GM12878 (cell line): ENCODE results near the gene DNAJC5. TPM values are rescaled to one million over a fixed set of nuclear protein-coding genes. Genes with fewer than 3 reads are reported as not detected.
A peak's percentile ranks its signal among the peaks of the same experiment; 100 is the strongest.

Experiments
- ATAC-seq: fragments of 200-7000 bp; cut with Tn5 transposase; 3 replicates; pipeline ENCODE4 v1.9.1; 2020; ENCODE audit warnings: mild to moderate bottlenecking, moderate library complexity
- BruUV-seq: library from RNA; stranded (reverse); fragments of 400-500 nt; replicated peaks from 2 replicates; lab custom pipeline; 2021; lab: Mats Ljungman, UMichigan
- CTCF ChIA-PET: fragments of 300-600 bp; sonication (Branson Sonifier 250); formaldehyde crosslinking; extraction: SDS; loops from one replicate; lab custom pipeline; 2021; ENCODE audit warnings: inconsistent platforms; lab: Yijun Ruan, JAX
- POLR2A ChIA-PET: fragments of 350-600 bp; formaldehyde crosslinking; extraction: SDS; loops from one replicate; lab custom pipeline; 2021; ENCODE audit warnings: inconsistent platforms; lab: Charles Lee
- RAD21 ChIA-PET: fragments of 300-600 bp; sonication (Branson Sonifier 250); formaldehyde crosslinking; loops from one replicate; lab custom pipeline; 2023; ENCODE audit warnings: antibody characterized with exemption; ENCODE audit not compliant: unreplicated experiment; lab: Charles Lee
- SMC1A ChIA-PET: fragments of 300-600 bp; sonication (Branson Sonifier 250); formaldehyde crosslinking; loops from one replicate; lab custom pipeline; 2023; ENCODE audit not compliant: unreplicated experiment, uncharacterized antibody; lab: Charles Lee
- DNase-seq: peaks from one replicate; pipeline ENCODE4 v3.0.0-alpha.2; 2011; ENCODE audit warnings: low read depth, low spot score
- FAIRE-seq: peaks from 3 replicates; lab custom pipeline; 2011; peaks lifted over from hg19 to GRCh38; lab: Jason Lieb, UNC
- H2AFZ ChIP-seq: 2 replicates; pipeline ENCODE4 v1.6.0; 2011; ENCODE audit warnings: low read depth, low read length, control low read depth; ENCODE audit not compliant: control insufficient read depth
- H3K27ac ChIP-seq: 2 replicates; pipeline ENCODE4 v1.5.1; 2011; ENCODE audit warnings: control low read depth; ENCODE audit not compliant: control insufficient read depth, insufficient read depth
- H3K27me3 ChIP-seq, 2 experiments: replicated peaks in 1 of 2; 2 replicates each; pipeline versions ENCODE4 v1.6.0 to v1.6.1; 2011; ENCODE audit warnings: low read length in 1 of 2; ENCODE audit not compliant: control insufficient read depth in 2 of 2, insufficient read depth in 2 of 2
- H3K36me3 ChIP-seq, 2 experiments: 2 replicates each; pipeline ENCODE4 v1.5.1; 2011; ENCODE audit warnings: low read length in 1 of 2; ENCODE audit not compliant: control insufficient read depth in 2 of 2, insufficient read depth in 2 of 2
- H3K4me1 ChIP-seq: 2 replicates; pipeline ENCODE4 v1.6.1; 2011; ENCODE audit warnings: mild to moderate bottlenecking, low read length, moderate library complexity, mixed read lengths; ENCODE audit not compliant: control insufficient read depth, insufficient read depth
- H3K4me2 ChIP-seq: 2 replicates; pipeline ENCODE4 v1.6.0; 2011; ENCODE audit warnings: control low read depth; ENCODE audit not compliant: control insufficient read depth, insufficient read depth
- H3K4me3 ChIP-seq: fragments of 200-600 bp; sonication (generic); 2 replicates; pipeline ENCODE4 v1.5.1; 2016
- H3K79me2 ChIP-seq: 2 replicates; pipeline ENCODE4 v1.6.0; 2011; ENCODE audit warnings: low read length; ENCODE audit not compliant: control insufficient read depth, insufficient read depth
- H3K9ac ChIP-seq: 2 replicates; pipeline ENCODE4 v1.8.0; 2011; ENCODE audit warnings: low read length, control low read depth, mixed read lengths; ENCODE audit not compliant: control insufficient read depth, insufficient read depth
- H3K9me3 ChIP-seq: replicated peaks from 3 replicates; pipeline ENCODE4 v1.5.1; 2011; ENCODE audit warnings: mild to moderate bottlenecking, low read length; ENCODE audit not compliant: control insufficient read depth, insufficient read depth
- H4K20me1 ChIP-seq: 2 replicates; pipeline ENCODE4 v1.6.0; 2011; ENCODE audit not compliant: control insufficient read depth, insufficient read depth
- ASH2L ChIP-seq: fragments of 300-600, 200-600 bp; sonication (generic); IDR thresholded peaks from 2 replicates; pipeline ENCODE4 v1.6.1; 2017; ENCODE audit warnings: low read depth, mild to moderate bottlenecking, borderline replicate concordance
- CEBPB ChIP-seq, 2 experiments: fragments of 150-350 bp in 1 of 2; IDR thresholded peaks; 2 replicates each; pipeline ENCODE4 v1.6.1; 2012 to 2014; ENCODE audit warnings: low read depth in 2 of 2, low read length in 2 of 2, borderline replicate concordance in 1 of 2, inconsistent platforms in 1 of 2
- CHD1 ChIP-seq: IDR thresholded peaks from 2 replicates; pipeline ENCODE4 v1.6.1; 2012; ENCODE audit warnings: low read depth, low read length, improper control_type of control experiment
- DPF2 ChIP-seq: fragments of 450-650 bp; IDR thresholded peaks from 2 replicates; pipeline ENCODE4 v1.6.1; 2017; ENCODE audit warnings: mild to moderate bottlenecking
- ESRRA ChIP-seq: IDR thresholded peaks from 2 replicates; pipeline ENCODE4 v1.6.1; 2012; ENCODE audit warnings: mild to moderate bottlenecking, low read length, improper control_type of control experiment
- ETV6 ChIP-seq, 2 experiments: fragments of 450-650 bp in 1 of 2; IDR thresholded peaks in 1 of 2; conservative IDR thresholded peaks in 1 of 2; 2 replicates each; pipeline ENCODE4 v1.6.1; 2014; ENCODE audit warnings: antibody characterized with exemption in 1 of 2, borderline replicate concordance in 1 of 2, low read depth in 1 of 2, mild to moderate bottlenecking in 1 of 2, moderate library complexity in 1 of 2
- FOXK2 ChIP-seq: fragments of 450-650 bp; IDR thresholded peaks from 2 replicates; pipeline ENCODE4 v1.6.1; 2017; ENCODE audit warnings: mild to moderate bottlenecking, moderate library complexity
- IKZF2 ChIP-seq, 2 experiments: fragments of 450-650 bp; IDR thresholded peaks; 2 replicates each; pipeline ENCODE4 v1.6.1; 2017; ENCODE audit warnings: mild to moderate bottlenecking in 2 of 2, moderate library complexity in 2 of 2
- JUND ChIP-seq: IDR thresholded peaks from 2 replicates; pipeline ENCODE4 v1.6.1; 2012; ENCODE audit warnings: low read depth, mild to moderate bottlenecking, low read length, improper control_type of control experiment, moderate library complexity
- MTA2 ChIP-seq: fragments of 450-650 bp; IDR thresholded peaks from 2 replicates; pipeline ENCODE4 v1.6.1; 2016; ENCODE audit warnings: low read depth, mild to moderate bottlenecking, moderate library complexity
- NR2F1 ChIP-seq: fragments of 450-650 bp; conservative IDR thresholded peaks from 2 replicates; pipeline ENCODE4 v1.6.1; 2017; ENCODE audit warnings: mild to moderate bottlenecking
- NRF1 ChIP-seq: conservative IDR thresholded peaks from 2 replicates; pipeline ENCODE4 v1.6.1; 2011; ENCODE audit warnings: mild to moderate bottlenecking, low read depth, low read length, improper control_type of control experiment
- PAX5 ChIP-seq: IDR thresholded peaks from 2 replicates; pipeline ENCODE4 v1.6.1; 2011; ENCODE audit warnings: low read depth, low read length, borderline replicate concordance
- POLR2AphosphoS5 ChIP-seq: IDR thresholded peaks from 2 replicates; pipeline ENCODE4 v1.6.1; 2011; ENCODE audit warnings: mild to moderate bottlenecking, low read length, inconsistent platforms
- SMAD1 ChIP-seq: fragments of 450-650 bp; IDR thresholded peaks from 2 replicates; pipeline ENCODE4 v1.6.1; 2018; ENCODE audit warnings: mild to moderate bottlenecking, low read depth; ENCODE audit not compliant: partially characterized antibody
- SMARCA5 ChIP-seq: fragments of 450-650 bp; IDR thresholded peaks from 2 replicates; pipeline ENCODE4 v1.6.1; 2017; ENCODE audit warnings: mild to moderate bottlenecking
- SMC3 ChIP-seq: IDR thresholded peaks from 2 replicates; pipeline ENCODE4 v1.6.1; 2011; ENCODE audit warnings: low read length, improper control_type of control experiment, borderline replicate concordance
- TBL1XR1 ChIP-seq: IDR thresholded peaks from 2 replicates; pipeline ENCODE4 v1.6.1; 2012; ENCODE audit warnings: low read depth, low read length, improper control_type of control experiment
- ZNF24 ChIP-seq: fragments of 450-650 bp; IDR thresholded peaks from 2 replicates; pipeline ENCODE4 v1.6.1; 2017; ENCODE audit warnings: antibody characterized with exemption, mild to moderate bottlenecking
- ZNF274 ChIP-seq: IDR thresholded peaks from one replicate; pipeline ENCODE4 v1.8.0; 2011; ENCODE audit not compliant: insufficient read length, insufficient read depth
- WGBS: methylation state at CpG from one replicate; pipeline ENCODE4 v1.1.6; 2016; ENCODE audit warnings: low lambda C conversion rate; ENCODE audit not compliant: insufficient replicate concordance, insufficient coverage; ENCODE audit errors: missing lambda C conversion rate; 5-methylcytosine and 5-hydroxymethylcytosine counted together
- in situ Hi-C: fragments of 300-500 bp; cut with MboI; formaldehyde crosslinking; loops from 9 replicates; pipeline ENCODE4 v1.14.3; 2018; ENCODE audit warnings: mixed read lengths
- intact Hi-C: fragments of 100-400 bp; cut with micrococcal nuclease; formaldehyde crosslinking; loops from one replicate; pipeline ENCODE4 v1.14.2; 2022; ENCODE audit not compliant: unreplicated experiment
- polyA plus RNA-seq, 11 experiments: library from polyadenylated mRNA; depleted of rRNA in 4 of 11; unstranded in 6 of 11; stranded (reverse) in 5 of 11; fragments of >200 nt; fragmentation: Nextera tagmentation in 4 of 11; fragmentation: Illumina TruSeq in 1 of 11; extraction: Ambion mirVana in 4 of 11; extraction: Trizol in 1 of 11; gene quantifications; 1 replicate in 1 of 11; 2 replicates in 10 of 11; pipeline versions ENCODE4 v1.2.1 to v1.2.3, GENCODE V29; 2011 to 2016; ENCODE audit warnings: inconsistent platforms in 2 of 11, missing spikeins in 2 of 11, low read depth in 1 of 11
- total RNA-seq, 4 experiments: library from RNA; depleted of rRNA in 3 of 4; stranded (reverse); fragments of >200 nt in 3 of 4; fragmentation: Illumina TruSeq in 1 of 4; extraction: Trizol in 1 of 4; gene quantifications; 2 replicates each; pipeline versions ENCODE4 v1.2.1 to v1.2.3, GENCODE V29; 2013 to 2021
- TF ChIP-seq, protein P1 (sequence below): IDR thresholded peaks from 2 replicates; pipeline ENCODE4 v1.6.1; 2011; ENCODE audit warnings: borderline replicate concordance, low read depth, mild to moderate bottlenecking, moderate library complexity, mixed read lengths, low read length; ENCODE audit not compliant: insufficient read depth; ENCODE audit errors: extremely low read length
- TF ChIP-seq, protein P2 (sequence below): IDR thresholded peaks from 2 replicates; pipeline ENCODE4 v1.6.1; 2011; ENCODE audit warnings: borderline replicate concordance, low read depth, mild to moderate bottlenecking, moderate library complexity, low read length; ENCODE audit not compliant: insufficient read depth, poor library complexity, severe bottlenecking

Gene DNAJC5
- total and polyA plus RNA-seq, 10 of the 15 experiments (the other 5 are each of a cell fraction or from before 2014, with no cell fraction given): 0.69 to 36.8 (median 17.0) TPM

DNA sequence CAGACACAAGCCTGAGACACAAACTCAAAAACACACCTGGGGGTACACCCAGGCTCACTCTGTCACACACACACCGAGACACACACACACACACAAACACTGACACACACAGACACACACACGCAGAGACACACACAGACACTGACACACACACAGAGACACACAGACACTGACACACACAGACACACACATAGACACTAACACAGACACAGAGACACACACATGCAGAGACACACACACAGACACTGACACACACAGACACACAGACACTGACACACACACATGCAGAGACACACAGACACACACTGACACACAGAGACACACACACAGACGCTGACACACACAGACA lies 48.1 kb upstream of the DNAJC5 start (continued):
- TF ChIP-seq MTA2 (no peak), POLR2AphosphoS5 (no peak), ZNF24 (0 out of 2 replicates have a peak, but pooled peaks have one; percentile 2), FOXK2 (peak; percentile 46; the same call in 1 of the 2 replicates), TBL1XR1 (no peak)

DNA sequence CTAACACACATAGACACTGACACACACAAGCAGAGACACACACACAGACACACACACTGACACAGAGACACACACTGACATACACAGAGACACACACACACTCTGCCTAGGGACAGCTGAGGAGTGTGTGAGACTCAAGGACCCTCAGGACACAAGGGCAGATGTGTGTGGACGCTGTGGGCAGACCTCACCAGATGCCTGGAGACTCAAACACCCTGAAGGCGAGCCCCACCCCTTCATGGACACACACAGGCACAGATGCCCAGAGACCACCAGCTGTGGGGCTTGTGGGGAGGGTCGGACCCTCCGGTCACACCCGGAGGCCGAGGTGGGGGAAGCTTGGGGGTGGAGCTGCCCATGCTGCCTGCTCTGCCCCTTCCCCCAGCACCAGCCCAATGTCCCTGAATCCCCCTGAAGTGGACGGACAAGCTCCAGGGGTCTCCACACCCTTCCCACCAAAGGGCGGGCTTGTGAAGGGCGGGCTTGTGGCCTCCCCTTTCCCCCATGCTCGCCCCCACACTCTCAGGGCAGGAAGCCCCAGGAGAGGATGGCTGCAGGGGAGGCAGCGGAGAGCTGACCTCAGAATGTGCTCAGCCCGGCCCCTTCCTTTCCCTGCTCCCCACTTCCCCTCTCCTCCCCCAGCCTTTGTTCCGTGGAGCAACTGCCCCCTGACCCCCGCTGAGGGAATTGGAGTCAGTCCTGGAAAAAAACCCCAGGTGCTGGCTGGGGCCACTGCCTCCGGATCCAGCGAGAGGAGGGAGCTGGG lies 47.5 kb upstream of the DNAJC5 start:
- ChIA-PET CTCF (interaction anchor here (1.0 kb wide), 1 partner anchor 138 kb away, joined by 4 read pairs; no protein-coding TSS in a partner anchor), POLR2A (interaction anchor here (0.5 to 0.6 kb wide), 3 partner anchors 20 to 97 kb away, joined by 3 to 4 read pairs (median 3); no protein-coding TSS in a partner anchor), RAD21 (interaction anchor here (0.8 kb wide), 2 partner anchors 11 to 310 kb away, joined by 3 to 4 read pairs; partner anchors contain the start of gene PTK6), SMC1A (interaction anchor here (0.5 kb wide), 1 partner anchor 126 kb away, joined by 3 read pairs; no protein-coding TSS in a partner anchor)
- FAIRE-seq: peak; percentile 91
- DNase-seq: no peak
- Histone ChIP-seq H3K4me3 (no peak overlapping the region), H3K9ac (no peak overlapping the region), H2AFZ (no peak overlapping the region), H3K36me3 (no peaks in the 10 kb centered on the region), H3K27me3 (peaks cover 0 to 1% of the 10 kb centered on the region in 2 experiments; a peak in 3 of 4 replicates), H4K20me1 (no peaks in the 10 kb centered on the region), H3K4me2 (0 out of 2 replicates have a peak overlapping the region, but pooled peaks have one; percentile 8), H3K79me2 (no peaks in the 10 kb centered on the region), H3K9me3 (no peaks in the 10 kb centered on the region), H3K4me1 (peaks cover 36% of the 10 kb centered on the region), H3K27ac (no peak overlapping the region)
- intact Hi-C loops (no loop called here), in situ Hi-C loops (no loop called here)
- BruUV-seq: no TSS peak
- no peak for ATAC-seq
- 16% methylated on average over 12 of the region's 16 CpGs for WGBS
- TF ChIP-seq ESRRA (no peak), JUND (no peak), TBL1XR1 (no peak), ZNF274 (no peak), CHD1 (no peak), SMC3 (no peak), CEBPB (IDR thresholded peaks at IDR 0.05; ENCODE audit: borderline replicate concordance in 1 of 2, low read depth in 2 of 2, low read length in 2 of 2) (no peak), IKZF2 (IDR thresholded peaks at IDR 0.05) (peak in 1 of 2 experiments; percentile 46; a peak in 2 of 4 replicates), ASH2L (no peak), SMAD1 (no peak), ETV6 (conservative IDR thresholded peaks at IDR 0.05 in 1 of 2, IDR thresholded peaks at IDR 0.05 in 1 of 2; ENCODE audit: borderline replicate concordance in 1 of 2, low read depth in 1 of 2) (no peak), PAX5 (no peak), NRF1 (no peak), SMARCA5 (no peak), NR2F1 (no peak), DPF2 (no peak)
- TF ChIP-seq, protein P1, sequence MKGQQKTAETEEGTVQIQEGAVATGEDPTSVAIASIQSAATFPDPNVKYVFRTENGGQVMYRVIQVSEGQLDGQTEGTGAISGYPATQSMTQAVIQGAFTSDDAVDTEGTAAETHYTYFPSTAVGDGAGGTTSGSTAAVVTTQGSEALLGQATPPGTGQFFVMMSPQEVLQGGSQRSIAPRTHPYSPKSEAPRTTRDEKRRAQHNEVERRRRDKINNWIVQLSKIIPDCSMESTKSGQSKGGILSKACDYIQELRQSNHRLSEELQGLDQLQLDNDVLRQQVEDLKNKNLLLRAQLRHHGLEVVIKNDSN: no peak
- TF ChIP-seq, protein P2, sequence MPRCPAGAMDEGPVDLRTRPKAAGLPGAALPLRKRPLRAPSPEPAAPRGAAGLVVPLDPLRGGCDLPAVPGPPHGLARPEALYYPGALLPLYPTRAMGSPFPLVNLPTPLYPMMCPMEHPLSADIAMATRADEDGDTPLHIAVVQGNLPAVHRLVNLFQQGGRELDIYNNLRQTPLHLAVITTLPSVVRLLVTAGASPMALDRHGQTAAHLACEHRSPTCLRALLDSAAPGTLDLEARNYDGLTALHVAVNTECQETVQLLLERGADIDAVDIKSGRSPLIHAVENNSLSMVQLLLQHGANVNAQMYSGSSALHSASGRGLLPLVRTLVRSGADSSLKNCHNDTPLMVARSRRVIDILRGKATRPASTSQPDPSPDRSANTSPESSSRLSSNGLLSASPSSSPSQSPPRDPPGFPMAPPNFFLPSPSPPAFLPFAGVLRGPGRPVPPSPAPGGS: peak; percentile 98
